ENCODE measurements around the gene PPT1.

The PPT1 gene

DNA sequence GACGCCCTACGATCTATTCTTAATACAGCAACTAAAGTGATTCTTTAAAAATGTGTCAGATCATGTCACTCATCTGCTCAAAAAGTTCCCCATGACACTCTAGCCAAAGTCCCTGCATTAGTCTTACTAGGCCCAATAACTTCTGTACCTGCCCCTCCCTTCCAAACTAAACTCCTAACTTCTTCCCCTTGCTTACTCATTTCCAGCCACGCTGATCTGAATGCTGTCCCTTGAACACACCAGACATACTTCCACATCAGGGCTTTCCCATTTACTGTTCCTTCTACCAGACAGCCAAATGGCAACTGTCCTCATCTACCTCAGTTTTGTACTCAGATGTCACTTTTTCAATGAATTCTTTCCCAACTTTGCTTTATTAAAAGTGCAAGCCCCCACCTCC lies 1.2 kb downstream of the PPT1 start:
- Histone ChIP-seq H3K27me3 (no peaks in the 10 kb centered on the region), H3K36me3 (0 out of 2 replicates have a peak, but pooled peaks cover 3% of the 10 kb centered on the region), H3K4me1 (no peaks in the 10 kb centered on the region; the same call in 1 of the 2 replicates), H3K9me3 (no peaks in the 10 kb centered on the region), H3K4me3 (ENCODE audit: low read depth, low read length) (no peak overlapping the region)
- TF ChIP-seq, protein P1, sequence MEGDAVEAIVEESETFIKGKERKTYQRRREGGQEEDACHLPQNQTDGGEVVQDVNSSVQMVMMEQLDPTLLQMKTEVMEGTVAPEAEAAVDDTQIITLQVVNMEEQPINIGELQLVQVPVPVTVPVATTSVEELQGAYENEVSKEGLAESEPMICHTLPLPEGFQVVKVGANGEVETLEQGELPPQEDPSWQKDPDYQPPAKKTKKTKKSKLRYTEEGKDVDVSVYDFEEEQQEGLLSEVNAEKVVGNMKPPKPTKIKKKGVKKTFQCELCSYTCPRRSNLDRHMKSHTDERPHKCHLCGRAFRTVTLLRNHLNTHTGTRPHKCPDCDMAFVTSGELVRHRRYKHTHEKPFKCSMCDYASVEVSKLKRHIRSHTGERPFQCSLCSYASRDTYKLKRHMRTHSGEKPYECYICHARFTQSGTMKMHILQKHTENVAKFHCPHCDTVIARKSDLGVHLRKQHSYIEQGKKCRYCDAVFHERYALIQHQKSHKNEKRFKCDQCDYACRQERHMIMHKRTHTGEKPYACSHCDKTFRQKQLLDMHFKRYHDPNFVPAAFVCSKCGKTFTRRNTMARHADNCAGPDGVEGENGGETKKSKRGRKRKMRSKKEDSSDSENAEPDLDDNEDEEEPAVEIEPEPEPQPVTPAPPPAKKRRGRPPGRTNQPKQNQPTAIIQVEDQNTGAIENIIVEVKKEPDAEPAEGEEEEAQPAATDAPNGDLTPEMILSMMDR (IDR thresholded peaks at IDR 0.05; ENCODE audit: low read depth, low read length): no peak
- DNase-seq: no peak

DNA sequence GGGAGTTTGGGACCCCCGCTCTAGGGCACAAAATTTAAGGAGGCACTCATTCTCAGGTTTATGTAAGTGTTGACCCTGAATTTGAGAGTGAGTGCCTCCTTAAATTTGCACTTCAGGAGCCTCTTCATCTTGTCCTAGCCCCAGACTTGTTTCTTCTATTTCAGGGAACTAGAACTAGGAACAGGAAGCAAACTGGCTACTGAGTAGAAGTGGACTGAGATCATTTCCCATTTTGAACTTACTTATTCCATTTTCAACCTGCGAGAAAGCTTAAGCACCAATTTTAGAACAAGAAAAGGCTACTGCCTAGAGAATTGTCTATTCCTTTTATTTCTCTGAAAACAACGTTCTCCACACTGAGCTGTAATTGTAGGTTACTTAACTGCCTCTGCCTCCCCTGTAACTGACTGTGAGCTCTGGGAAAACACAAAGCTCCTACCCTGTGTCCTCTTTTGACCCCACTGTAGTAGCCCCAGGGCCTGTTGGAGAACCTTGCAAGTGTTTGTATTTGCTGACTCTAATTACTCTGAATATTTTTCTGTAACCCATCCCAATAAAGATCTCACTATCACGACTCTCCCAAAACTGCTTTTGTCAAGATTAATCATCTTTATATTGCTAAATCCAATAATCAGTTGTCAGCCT lies 2.5 kb downstream of the PPT1 start:
- Histone ChIP-seq H3K27me3 (no peaks in the 10 kb centered on the region), H3K9me3 (no peaks in the 10 kb centered on the region), H3K4me3 (ENCODE audit: low read depth, low read length) (no peak overlapping the region), H3K36me3 (0 out of 2 replicates have a peak, but pooled peaks cover 7% of the 10 kb centered on the region), H3K4me1 (no peaks in the 10 kb centered on the region; the same call in 1 of the 2 replicates)
- TF ChIP-seq, protein P1 (IDR thresholded peaks at IDR 0.05; ENCODE audit: low read depth, low read length): no peak
- DNase-seq: no peak

DNA sequence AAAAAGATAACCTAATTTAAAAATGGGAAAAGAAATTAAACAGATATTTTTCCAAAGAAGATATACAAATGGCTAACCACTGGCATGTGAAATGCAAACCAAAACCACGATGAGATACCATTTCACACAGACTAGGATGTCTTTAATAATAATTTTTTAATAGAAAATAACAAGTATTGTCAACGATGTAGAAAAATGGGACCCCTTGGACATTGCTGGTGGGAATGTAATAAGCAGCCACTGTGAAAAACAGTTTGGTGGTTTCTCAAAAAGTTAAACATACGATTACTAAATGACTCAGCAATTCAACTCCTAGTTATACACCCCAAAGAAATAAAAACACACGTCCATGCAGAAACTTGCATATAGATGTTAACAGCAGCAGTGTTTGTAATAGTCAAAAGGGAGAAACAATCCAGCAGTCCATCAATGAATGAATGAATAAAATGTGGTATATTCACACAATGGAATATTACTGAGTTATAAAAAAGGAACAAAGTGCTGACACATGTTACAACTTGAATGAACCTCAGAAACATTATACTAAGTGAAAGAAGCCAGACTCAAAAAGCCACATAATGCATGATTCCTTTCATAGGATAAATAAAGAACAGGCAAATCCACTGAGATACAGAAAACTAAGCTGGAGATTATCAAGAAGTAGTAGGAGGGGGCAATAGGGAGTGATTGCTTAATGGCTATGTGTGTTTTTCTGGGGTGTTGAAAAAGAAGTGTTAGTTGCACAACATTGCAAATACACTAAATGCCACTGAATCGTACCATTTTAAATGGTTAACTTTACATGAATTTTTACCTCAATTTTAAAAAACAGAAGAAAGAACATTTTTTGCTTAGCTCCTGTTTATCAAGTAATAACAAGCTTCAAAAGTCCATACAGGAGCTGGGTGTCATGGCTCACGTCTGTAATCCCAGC lies 4.1 kb downstream of the PPT1 start:
- H3K9me3 ChIP-seq: no peaks in the 10 kb centered on the region
- H3K27me3 ChIP-seq: no peaks in the 10 kb centered on the region
- 0 out of 2 replicates have a peak, but pooled peaks cover 10% of the 10 kb centered on the region for H3K36me3 ChIP-seq
- no peak overlapping the region for H3K4me3 ChIP-seq (ENCODE audit: low read depth, low read length)
- TF ChIP-seq, protein P1 (IDR thresholded peaks at IDR 0.05; ENCODE audit: low read depth, low read length): no peak
- no peak for DNase-seq
- H3K4me1 ChIP-seq: no peaks in the 10 kb centered on the region; the same call in 1 of the 2 replicates

DNA sequence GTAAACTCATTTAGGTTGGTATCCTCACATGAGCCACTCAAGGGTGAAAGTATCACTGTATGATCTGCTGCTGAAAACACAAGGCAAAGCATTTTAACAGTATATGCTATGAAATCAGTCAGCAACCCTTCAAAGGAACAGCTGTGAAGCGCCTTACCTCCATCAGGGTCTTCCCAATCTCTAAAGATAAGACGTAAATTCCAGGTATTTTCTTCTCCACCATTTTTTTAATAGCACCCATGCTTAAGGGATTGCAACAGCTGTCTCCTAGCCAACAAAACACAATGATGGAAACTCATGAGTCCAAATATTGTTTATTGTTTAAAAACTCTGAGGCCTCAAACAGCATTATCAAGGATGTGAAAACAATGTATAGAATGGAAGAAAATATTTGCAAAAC lies 4.8 kb downstream of the PPT1 start:
- Histone ChIP-seq H3K9me3 (no peaks in the 10 kb centered on the region), H3K27me3 (no peaks in the 10 kb centered on the region), H3K4me1 (no peaks in the 10 kb centered on the region), H3K4me3 (ENCODE audit: low read depth, low read length) (no peak overlapping the region), H3K36me3 (0 out of 2 replicates have a peak, but pooled peaks cover 10% of the 10 kb centered on the region)
- TF ChIP-seq, protein P1 (IDR thresholded peaks at IDR 0.05; ENCODE audit: low read depth, low read length): no peak
- DNase-seq: no peak

DNA sequence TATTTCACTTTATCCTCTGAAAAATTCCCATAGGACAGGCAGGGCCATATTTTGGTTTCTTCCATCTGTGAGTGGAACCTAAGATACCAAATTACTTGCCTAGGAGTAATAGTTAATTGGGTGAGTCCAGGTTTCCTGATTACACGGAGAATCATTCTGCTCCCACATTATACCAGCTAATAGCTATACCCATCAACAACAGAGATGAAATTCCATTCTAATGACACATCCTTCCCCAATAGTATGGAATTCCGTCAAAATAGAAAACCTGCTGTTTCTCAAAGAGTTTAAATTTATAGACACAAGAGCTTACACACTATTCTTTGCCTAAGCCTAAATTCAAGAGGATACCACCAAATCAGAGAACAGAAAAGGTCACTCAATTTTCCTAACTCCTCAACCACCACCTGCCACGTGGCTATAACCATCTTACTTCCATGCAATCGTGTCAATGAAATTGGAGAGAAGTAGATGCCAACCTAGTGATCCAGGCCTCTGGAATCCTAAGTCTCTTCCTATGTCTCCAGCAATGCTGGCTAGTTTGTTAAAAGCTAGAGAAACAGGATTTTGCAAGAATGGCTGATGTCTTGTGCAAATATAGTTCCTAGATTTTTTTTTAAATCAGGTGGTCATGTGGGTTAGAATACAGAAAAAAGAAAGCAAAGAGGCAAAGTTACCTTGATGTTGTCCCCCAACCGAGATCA lies 6.2 kb downstream of the PPT1 start:
- TF ChIP-seq, protein P1 (IDR thresholded peaks at IDR 0.05; ENCODE audit: low read depth, low read length): no peak
- no peak overlapping the region for H3K4me3 ChIP-seq (ENCODE audit: low read depth, low read length)
- no peaks in the 10 kb centered on the region for H3K4me1 ChIP-seq
- H3K9me3 ChIP-seq: no peaks in the 10 kb centered on the region
- H3K36me3 ChIP-seq: 0 out of 2 replicates have a peak, but pooled peaks cover 10% of the 10 kb centered on the region
- DNase-seq: no peak
- H3K27me3 ChIP-seq: no peaks in the 10 kb centered on the region
